Fibroblast of skin of right biceps (primary cell): ENCODE results near the gene CACNA2D2.
A peak's percentile ranks its signal among the peaks of the same experiment; 100 is the strongest.

Experiments
- DNase-seq: peaks from one replicate; pipeline ENCODE4 v3.0.0-alpha.2; 2013

The CACNA2D2 gene

GRCh38 chr3:50340448-50341329 lies 162.7 kb downstream of the CACNA2D2 start, which contains the start of gene RASSF1:
Gene RASSF1, minus strand, starts transcription at chr3:50340836. Its CDS starts 31 bp downstream, at chr3:50340805.
- peak; percentile 77 for DNase-seq

GRCh38 chr3:50340147-50340447 lies 163.3 kb downstream of the CACNA2D2 start:
- no peak for DNase-seq

GRCh38 chr3:50339485-50340146 lies 163.8 kb downstream of the CACNA2D2 start:
- DNase-seq, result peak; percentile 78

- no peak for DNase-seq
Observed at GRCh38 chr3:50338965-50339364, 164.5 kb downstream of the CACNA2D2 start.

- DNase-seq, result peak; percentile 99
Observed at GRCh38 chr3:50337175-50337861, 166.1 kb downstream of the CACNA2D2 start.

GRCh38 chr3:50336452-50337174 lies 166.8 kb downstream of the CACNA2D2 start:
- peak; percentile 31 for DNase-seq

GRCh38 chr3:50334339-50335075 lies 168.9 kb downstream of the CACNA2D2 start:
- DNase-seq, result no peak

GRCh38 chr3:50333744-50334328 lies 169.6 kb downstream of the CACNA2D2 start:
- peak; percentile 55 for DNase-seq

GRCh38 chr3:50331364-50331907 lies 172.0 kb downstream of the CACNA2D2 start:
- no peak for DNase-seq

GRCh38 chr3:50330330-50330729 lies 173.1 kb downstream of the CACNA2D2 start:
- no peak for DNase-seq

GRCh38 chr3:50327943-50328691 lies 175.3 kb downstream of the CACNA2D2 start, which contains the start of gene TUSC2:
Gene TUSC2, minus strand, starts transcription at chr3:50328223. Its CDS starts 124 bp downstream, at chr3:50328099.
- peak; percentile 94 for DNase-seq

GRCh38 chr3:50327129-50327528 lies 176.3 kb downstream of the CACNA2D2 start:
- DNase-seq, result no peak

GRCh38 chr3:50326182-50326541 lies 177.3 kb downstream of the CACNA2D2 start:
- DNase-seq, result no peak

GRCh38 chr3:50325497-50326181 lies 177.8 kb downstream of the CACNA2D2 start:
- DNase-seq, result no peak

GRCh38 chr3:50325113-50325480 lies 178.3 kb downstream of the CACNA2D2 start:
- DNase-seq, result no peak

GRCh38 chr3:50324351-50325112 lies 178.9 kb downstream of the CACNA2D2 start:
- peak; percentile 64 for DNase-seq

- DNase-seq, result no peak
Observed at GRCh38 chr3:50323614-50324199, 179.7 kb downstream of the CACNA2D2 start.

GRCh38 chr3:50323092-50323600 lies 180.3 kb downstream of the CACNA2D2 start:
- DNase-seq, result no peak
